HEK293T (cell line): ENCODE data around the gene TREML4.
"Not testable (repeated sequence)": the region's sequence is repeated elsewhere in the genome, so short reads cannot be mapped to it uniquely, and the experiment has no call there.

Experiments used
- CTCF ChIA-PET: fragments of 350-600 bp; formaldehyde crosslinking; extraction: SDS; loops from one replicate; lab custom pipeline; 2021; ENCODE audit warnings: antibody characterized with exemption, inconsistent platforms; lab: Yijun Ruan, JAX
- POLR2A ChIA-PET: fragments of 350-600 bp; formaldehyde crosslinking; extraction: SDS; loops from one replicate; lab custom pipeline; 2020; ENCODE audit warnings: antibody characterized with exemption, inconsistent platforms; lab: Yijun Ruan, JAX
- DNase-seq: peaks from one replicate; pipeline ENCODE4 v3.0.0; 2012; ENCODE audit warnings: mixed read lengths; ENCODE audit errors: extremely low spot score
- ARNT ChIP-seq: fragments of 450-650 bp; IDR thresholded peaks from 2 replicates; pipeline ENCODE4 v1.6.1; 2017; ENCODE audit warnings: mild to moderate bottlenecking
- BHLHE40 ChIP-seq: fragments of 450-650 bp; IDR thresholded peaks from 2 replicates; pipeline ENCODE4 v1.6.1; 2016; ENCODE audit warnings: mild to moderate bottlenecking, moderate library complexity, borderline replicate concordance
- CTBP1 ChIP-seq: fragments of 450-650 bp; IDR thresholded peaks from 2 replicates; pipeline ENCODE4 v1.6.1; 2016; ENCODE audit warnings: borderline replicate concordance
- ELF4 ChIP-seq: fragments of 450-650 bp; IDR thresholded peaks from 2 replicates; pipeline ENCODE4 v1.6.1; 2017; ENCODE audit warnings: antibody characterized with exemption
- FOXA1 ChIP-seq: fragments of 450-650 bp; IDR thresholded peaks from 2 replicates; pipeline ENCODE4 v1.6.1; 2016; ENCODE audit warnings: mild to moderate bottlenecking
- FOXK2 ChIP-seq: fragments of 450-650 bp; IDR thresholded peaks from 2 replicates; pipeline ENCODE4 v1.6.1; 2016; ENCODE audit warnings: mild to moderate bottlenecking
- FOXM1 ChIP-seq: fragments of 450-650 bp; IDR thresholded peaks from 2 replicates; pipeline ENCODE4 v1.6.1; 2017; ENCODE audit warnings: mild to moderate bottlenecking, borderline replicate concordance
- HDGF ChIP-seq: fragments of 450-650 bp; IDR thresholded peaks from 2 replicates; pipeline ENCODE4 v1.6.1; 2017; ENCODE audit warnings: antibody characterized with exemption, borderline replicate concordance
- L3MBTL2 ChIP-seq: fragments of 450-650 bp; conservative IDR thresholded peaks from 2 replicates; pipeline ENCODE4 v1.6.1; 2016; ENCODE audit warnings: mild to moderate bottlenecking
- LEF1 ChIP-seq: fragments of 450-650 bp; IDR thresholded peaks from 2 replicates; pipeline ENCODE4 v1.6.1; 2017; ENCODE audit warnings: mild to moderate bottlenecking, borderline replicate concordance
- NFRKB ChIP-seq: fragments of 450-650 bp; IDR thresholded peaks from 2 replicates; pipeline ENCODE4 v1.6.1; 2016; ENCODE audit warnings: mild to moderate bottlenecking, moderate library complexity
- SP1 ChIP-seq: fragments of 450-650 bp; IDR thresholded peaks from 2 replicates; pipeline ENCODE4 v1.6.1; 2017
- SUZ12 ChIP-seq: fragments of 450-650 bp; IDR thresholded peaks from 2 replicates; pipeline ENCODE4 v1.6.1; 2016; ENCODE audit warnings: mild to moderate bottlenecking
- TARDBP ChIP-seq: fragments of 450-650 bp; IDR thresholded peaks from 2 replicates; pipeline ENCODE4 v1.6.1; 2016
- ZNF384 ChIP-seq: fragments of 450-650 bp; IDR thresholded peaks from 2 replicates; pipeline ENCODE4 v1.6.1; 2016
- TF ChIP-seq, protein P1 (sequence below): fragments of 450-650 bp; IDR thresholded peaks from 2 replicates; pipeline ENCODE4 v1.6.1; 2016

Gene TREML4

DNA sequence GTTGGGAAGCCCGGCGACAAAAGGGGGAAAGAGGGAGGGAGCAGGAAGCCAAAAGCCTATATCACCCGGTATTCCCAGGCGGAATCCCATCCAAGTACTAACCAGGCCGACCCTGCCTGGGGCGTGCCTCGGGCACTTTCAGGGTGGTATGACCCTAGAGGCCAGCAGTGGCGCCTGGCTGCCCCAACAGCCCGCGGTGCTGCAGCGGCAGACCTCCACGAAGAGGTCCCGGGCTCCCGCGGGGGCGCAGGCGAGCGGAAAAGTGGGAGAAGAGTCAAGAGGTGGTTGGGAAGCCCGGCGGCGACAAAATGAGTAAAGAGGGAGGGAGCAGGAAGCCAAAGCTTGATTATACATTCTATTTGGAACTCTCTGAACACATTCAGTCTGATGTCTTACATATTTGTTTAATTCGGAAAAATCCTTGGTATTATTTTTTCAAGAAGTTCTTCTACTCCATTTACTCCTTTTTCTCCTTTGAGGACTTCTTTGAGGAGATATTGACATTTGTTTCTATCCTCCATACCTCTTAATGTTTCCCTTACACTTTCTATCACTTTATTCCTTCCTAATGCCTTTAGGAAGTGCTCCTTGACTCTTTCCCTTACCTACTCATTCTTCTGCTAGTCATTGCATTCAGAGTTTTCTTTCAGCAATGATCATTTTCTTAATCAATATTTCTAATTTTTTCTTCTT lies 11.5 kb downstream of the TREML4 start:
- ChIA-PET POLR2A (no interaction called here), CTCF (interaction anchor here (1.0 kb wide), 1 partner anchor 39 kb away, joined by 4 read pairs; no protein-coding TSS in a partner anchor)
- DNase-seq: peak; percentile 41
- TF ChIP-seq L3MBTL2 (no peak), TARDBP (no peak), CTBP1 (no peak)

- POLR2A ChIA-PET, DNase-seq, CTCF ChIA-PET: not testable (repeated sequence)
Measured at GRCh38 chr6:41246529-41246928, 18.4 kb downstream of the TREML4 start.

DNA sequence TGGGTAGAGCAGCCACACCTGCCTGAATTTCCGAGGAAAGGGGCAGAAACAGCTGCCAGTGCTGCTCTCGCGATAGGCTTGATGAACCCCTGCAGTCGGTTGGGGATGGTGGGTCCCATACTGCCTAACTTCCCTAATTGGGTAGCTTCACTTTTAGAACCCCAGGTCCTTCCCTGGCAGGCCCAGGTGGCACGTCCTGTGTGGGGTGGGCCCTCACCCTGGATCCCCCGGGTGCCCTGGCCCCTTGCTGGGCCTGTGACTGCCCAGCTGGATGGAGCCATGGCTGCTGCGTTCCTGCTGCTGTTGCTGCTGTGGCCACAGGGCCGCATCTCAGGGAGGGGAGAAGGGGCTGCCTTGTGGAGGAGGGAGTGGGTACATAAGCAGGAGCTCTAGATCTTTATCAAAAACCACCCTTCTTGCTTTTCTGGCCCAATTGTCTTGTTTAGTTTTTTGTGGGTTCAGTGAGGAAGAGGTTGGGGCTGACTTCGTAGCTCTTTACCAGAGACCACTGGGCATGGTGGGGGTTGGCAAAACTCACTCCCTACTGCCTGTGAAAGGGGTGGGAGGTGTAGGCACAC lies 19.2 kb downstream of the TREML4 start:
- no peak for DNase-seq
- TF ChIP-seq HDGF (no peak), BHLHE40 (no peak), ARNT (no peak), TARDBP (no peak), L3MBTL2 (no peak), ELF4 (no peak), CTBP1 (no peak), FOXM1 (no peak), NFRKB (no peak), FOXA1 (no peak), SUZ12 (no peak), FOXK2 (no peak), ZNF384 (no peak), SP1 (no peak), LEF1 (no peak)
- TF ChIP-seq, protein P1, sequence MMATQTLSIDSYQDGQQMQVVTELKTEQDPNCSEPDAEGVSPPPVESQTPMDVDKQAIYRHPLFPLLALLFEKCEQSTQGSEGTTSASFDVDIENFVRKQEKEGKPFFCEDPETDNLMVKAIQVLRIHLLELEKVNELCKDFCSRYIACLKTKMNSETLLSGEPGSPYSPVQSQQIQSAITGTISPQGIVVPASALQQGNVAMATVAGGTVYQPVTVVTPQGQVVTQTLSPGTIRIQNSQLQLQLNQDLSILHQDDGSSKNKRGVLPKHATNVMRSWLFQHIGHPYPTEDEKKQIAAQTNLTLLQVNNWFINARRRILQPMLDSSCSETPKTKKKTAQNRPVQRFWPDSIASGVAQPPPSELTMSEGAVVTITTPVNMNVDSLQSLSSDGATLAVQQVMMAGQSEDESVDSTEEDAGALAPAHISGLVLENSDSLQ: no peak
- CTCF ChIA-PET: no interaction called here
- POLR2A ChIA-PET: no interaction called here

GRCh38 chr6:41247882-41248705 lies 19.9 kb downstream of the TREML4 start:
- DNase-seq: no peak
- POLR2A ChIA-PET: no interaction called here
- CTCF ChIA-PET: no interaction called here
- no peak for TF ChIP-seq L3MBTL2
- TF ChIP-seq ZNF384: no peak
- no peak for TF ChIP-seq BHLHE40
- TF ChIP-seq FOXK2: no peak
- TF ChIP-seq, protein P1: no peak
- no peak for TF ChIP-seq TARDBP
- no peak for TF ChIP-seq LEF1
- no peak for TF ChIP-seq SP1
- no peak for TF ChIP-seq FOXA1
- TF ChIP-seq NFRKB: no peak
- no peak for TF ChIP-seq ARNT
- no peak for TF ChIP-seq ELF4
- TF ChIP-seq HDGF: no peak
- TF ChIP-seq FOXM1: no peak
- no peak for TF ChIP-seq SUZ12
- no peak for TF ChIP-seq CTBP1

GRCh38 chr6:41252401-41253169 lies 24.4 kb downstream of the TREML4 start:
- DNase-seq: no peak
- POLR2A ChIA-PET: no interaction called here
- CTCF ChIA-PET: no interaction called here

DNA sequence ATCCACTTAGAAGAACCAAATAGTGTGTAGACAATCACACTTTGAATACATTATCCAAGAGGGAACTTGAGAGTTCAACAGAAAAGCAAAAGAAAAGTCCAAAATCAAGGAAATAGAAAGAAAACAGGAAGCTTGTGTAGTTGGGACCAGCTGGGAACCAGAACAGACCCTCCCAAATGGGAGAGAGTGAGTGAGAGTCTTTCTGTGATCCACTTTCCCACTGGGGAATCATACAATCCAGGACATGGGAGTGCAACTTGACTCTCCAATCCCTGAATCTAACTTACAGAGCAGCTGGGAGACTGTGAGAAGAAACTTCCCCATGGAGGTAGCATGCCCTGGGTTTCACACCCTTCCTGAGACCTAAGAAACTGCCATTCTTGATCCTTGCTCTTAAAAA lies 27.0 kb downstream of the TREML4 start:
- TF ChIP-seq LEF1 (no peak), TARDBP (no peak), BHLHE40 (no peak), SUZ12 (no peak), L3MBTL2 (no peak), ZNF384 (no peak), FOXA1 (no peak), NFRKB (no peak), SP1 (no peak), CTBP1 (no peak), ELF4 (no peak), FOXK2 (no peak), ARNT (no peak), HDGF (no peak), FOXM1 (no peak)
- TF ChIP-seq, protein P1: no peak
- CTCF ChIA-PET: no interaction called here
- POLR2A ChIA-PET: no interaction called here
- no peak for DNase-seq

More at GRCh38 chr6:41252401-41253169, 24.4 kb downstream of the TREML4 start:
- TF ChIP-seq HDGF (no peak), BHLHE40 (no peak), ZNF384 (no peak), L3MBTL2 (no peak), SP1 (no peak), FOXK2 (no peak), FOXA1 (no peak), FOXM1 (no peak)
